DND-41 (cell line): Measurements from ENCODE around the gene ADCY1.

Experiments used
- EZH2 ChIP-seq: IDR thresholded peaks from 3 replicates; pipeline ENCODE4 v1.6.1; 2012; ENCODE audit warnings: borderline replicate concordance, low read depth, mild to moderate bottlenecking, moderate library complexity, low read length, inconsistent platforms; ENCODE audit not compliant: severe bottlenecking
- TF ChIP-seq, protein P1 (sequence below): IDR thresholded peaks from 2 replicates; pipeline ENCODE4 v1.5.1; 2012; ENCODE audit warnings: borderline replicate concordance, low read length, moderate library complexity, mild to moderate bottlenecking; ENCODE audit not compliant: poor library complexity, severe bottlenecking; ENCODE audit errors: extremely low read depth

DNA sequence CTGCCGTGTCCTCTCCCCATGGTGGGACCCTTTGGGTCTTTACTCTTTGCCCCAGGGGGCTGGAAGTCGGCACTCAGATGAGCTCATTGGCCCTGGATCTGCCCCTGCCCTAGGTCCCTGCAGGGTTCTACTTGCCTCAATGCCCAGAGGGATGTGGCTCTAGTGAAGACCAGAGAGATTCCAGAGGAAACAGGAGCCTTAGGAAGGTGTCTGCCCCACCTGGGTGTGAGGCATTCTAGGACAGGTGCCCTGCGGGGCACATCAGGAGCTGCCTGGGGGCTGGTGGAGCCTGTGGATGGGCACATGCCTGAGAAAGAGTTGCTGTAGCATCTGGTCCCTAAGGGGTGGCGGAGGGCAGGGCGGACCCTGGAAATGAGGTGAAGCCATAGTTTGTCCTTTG, 128.6 kb downstream of the ADCY1 start:
- TF ChIP-seq, protein P1, sequence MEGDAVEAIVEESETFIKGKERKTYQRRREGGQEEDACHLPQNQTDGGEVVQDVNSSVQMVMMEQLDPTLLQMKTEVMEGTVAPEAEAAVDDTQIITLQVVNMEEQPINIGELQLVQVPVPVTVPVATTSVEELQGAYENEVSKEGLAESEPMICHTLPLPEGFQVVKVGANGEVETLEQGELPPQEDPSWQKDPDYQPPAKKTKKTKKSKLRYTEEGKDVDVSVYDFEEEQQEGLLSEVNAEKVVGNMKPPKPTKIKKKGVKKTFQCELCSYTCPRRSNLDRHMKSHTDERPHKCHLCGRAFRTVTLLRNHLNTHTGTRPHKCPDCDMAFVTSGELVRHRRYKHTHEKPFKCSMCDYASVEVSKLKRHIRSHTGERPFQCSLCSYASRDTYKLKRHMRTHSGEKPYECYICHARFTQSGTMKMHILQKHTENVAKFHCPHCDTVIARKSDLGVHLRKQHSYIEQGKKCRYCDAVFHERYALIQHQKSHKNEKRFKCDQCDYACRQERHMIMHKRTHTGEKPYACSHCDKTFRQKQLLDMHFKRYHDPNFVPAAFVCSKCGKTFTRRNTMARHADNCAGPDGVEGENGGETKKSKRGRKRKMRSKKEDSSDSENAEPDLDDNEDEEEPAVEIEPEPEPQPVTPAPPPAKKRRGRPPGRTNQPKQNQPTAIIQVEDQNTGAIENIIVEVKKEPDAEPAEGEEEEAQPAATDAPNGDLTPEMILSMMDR = no peak
- TF ChIP-seq EZH2 = no peak
